Naive thymus-derived CD8-positive, alpha-beta T cell (primary cell): ENCODE results near the gene POLN. TPM values are rescaled to one million over a fixed set of nuclear protein-coding genes. Genes with fewer than 3 reads are reported as not detected.
A peak's percentile ranks its signal among the peaks of the same experiment; 100 is the strongest.

Experiments used
- ATAC-seq, 2 donors: fragments of 150-1000 bp; cut with Tn5 transposase in 1 of 2; sonication (Bioruptor Pico), chemical (Tn5 transposase) in 1 of 2; 1 replicate in 1 of 2; 2 replicates in 1 of 2; pipeline ENCODE4 v1.10.0; 2021; ENCODE audit warnings: mild to moderate bottlenecking in 2 of 2, moderate library complexity in 2 of 2
- POLR2A ChIA-PET: fragments of 350-600 bp; sonication (Branson Sonifier 250); formaldehyde crosslinking; loops from one replicate; lab custom pipeline; 2021; ENCODE audit warnings: antibody characterized with exemption; lab: Charles Lee
- DNase-seq, 10 donors: peaks; one replicate each; pipeline versions ENCODE4 v3.0.0 to v3.0.0-alpha.2; 2020 to 2022
- H3K27ac Mint-ChIP-seq, 10 donors: one replicate each; pipeline ENCODE4 v1.8.0; 2020 to 2022; ENCODE audit warnings: mild to moderate bottlenecking in 10 of 10, mixed read lengths in 10 of 10, moderate library complexity in 4 of 10, inconsistent platforms in 1 of 10
- H3K27me3 Mint-ChIP-seq, 5 donors: one replicate each; pipeline ENCODE4 v1.8.0; 2021 to 2022; ENCODE audit warnings: mixed read lengths in 5 of 5
- H3K36me3 Mint-ChIP-seq, 3 donors: one replicate each; pipeline ENCODE4 v1.8.0; 2020 to 2022; ENCODE audit warnings: mixed read lengths in 3 of 3, mild to moderate bottlenecking in 2 of 3, inconsistent platforms in 1 of 3
- H3K4me1 Mint-ChIP-seq, 4 donors: one replicate each; pipeline ENCODE4 v1.8.0; 2021 to 2022; ENCODE audit warnings: mixed read lengths in 4 of 4
- H3K4me3 Mint-ChIP-seq, 10 donors: one replicate each; pipeline ENCODE4 v1.8.0; 2020 to 2022; ENCODE audit warnings: mild to moderate bottlenecking in 10 of 10, mixed read lengths in 10 of 10, moderate library complexity in 6 of 10, inconsistent platforms in 1 of 10
- H3K9me3 Mint-ChIP-seq, 9 donors: one replicate each; pipeline ENCODE4 v1.8.0; 2020 to 2022; ENCODE audit warnings: mixed read lengths in 9 of 9, mild to moderate bottlenecking in 3 of 9, inconsistent platforms in 1 of 9, moderate library complexity in 1 of 9
- polyA plus RNA-seq, 3 donors: library from polyadenylated mRNA; unstranded; fragments of 300-500 nt; fragmentation: Illumina TruSeq; gene quantifications; one replicate each; pipeline ENCODE4 v1.2.3, GENCODE V29; 2021
- total RNA-seq, 8 experiments: library from RNA in 2 of 8; stranded (reverse) in 2 of 8; gene quantifications; one replicate each; pipeline ENCODE4 v1.2.3 and lab custom pipeline; 2021 to 2026

The POLN gene
- total and polyA plus RNA-seq, 5 experiments from 2014 or later, result 0.44 to 3.8 (median 1.7) TPM; not detected in 1

DNA sequence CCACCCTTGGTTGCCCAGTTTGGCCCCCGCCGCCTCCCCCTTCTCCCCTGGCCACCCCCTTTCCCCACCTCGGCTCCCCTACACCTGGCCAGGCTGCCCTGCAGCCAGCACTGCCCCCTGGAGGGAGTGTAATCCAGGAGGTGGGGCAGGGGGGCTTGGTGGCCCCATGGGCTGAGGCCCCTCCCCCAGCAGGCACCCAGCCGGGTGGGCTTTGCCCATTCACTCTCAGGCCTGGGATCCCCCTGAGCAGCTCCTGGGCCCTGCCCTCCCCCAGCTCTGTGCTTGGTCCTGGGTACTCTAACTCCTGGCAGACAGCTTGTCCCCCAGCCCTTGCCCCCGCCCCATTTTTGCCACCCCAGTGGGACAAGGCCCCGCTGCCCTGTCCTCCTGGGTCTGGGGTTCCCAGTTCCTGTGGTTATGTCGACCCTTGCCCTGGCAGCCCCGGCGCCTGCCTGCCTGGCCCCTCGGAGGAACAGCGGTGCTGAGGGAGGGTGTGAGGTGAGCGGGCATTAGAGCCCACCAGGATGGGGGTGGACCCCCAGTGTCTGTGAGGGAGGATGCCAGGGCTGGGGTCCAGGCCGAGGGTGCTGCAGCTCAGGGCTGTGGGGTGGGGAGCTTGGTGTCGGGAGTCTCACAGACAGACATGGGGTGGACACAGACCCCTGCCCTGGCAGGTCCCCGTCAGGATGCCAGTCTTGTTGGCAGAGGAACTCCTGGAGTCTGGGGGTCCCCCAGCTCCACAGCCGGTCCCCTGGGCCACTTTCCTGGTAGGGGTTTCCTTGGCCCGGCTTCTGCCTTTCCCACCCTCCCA lies 172.6 kb downstream of the POLN start:
- Mint-ChIP-seq H3K4me1 (peaks cover 0 to 2% (median 0%) of the 10 kb centered on the region in 4 donors), H3K27ac (no peak overlapping the region), H3K27me3 (peaks cover 0 to 2% (median 0%) of the 10 kb centered on the region in 5 donors), H3K4me3 (no peak overlapping the region), H3K36me3 (no peaks in the 10 kb centered on the region), H3K9me3 (no peaks in the 10 kb centered on the region)
- POLR2A ChIA-PET, result no interaction called here
- no peak for ATAC-seq
- no peak for DNase-seq

DNA sequence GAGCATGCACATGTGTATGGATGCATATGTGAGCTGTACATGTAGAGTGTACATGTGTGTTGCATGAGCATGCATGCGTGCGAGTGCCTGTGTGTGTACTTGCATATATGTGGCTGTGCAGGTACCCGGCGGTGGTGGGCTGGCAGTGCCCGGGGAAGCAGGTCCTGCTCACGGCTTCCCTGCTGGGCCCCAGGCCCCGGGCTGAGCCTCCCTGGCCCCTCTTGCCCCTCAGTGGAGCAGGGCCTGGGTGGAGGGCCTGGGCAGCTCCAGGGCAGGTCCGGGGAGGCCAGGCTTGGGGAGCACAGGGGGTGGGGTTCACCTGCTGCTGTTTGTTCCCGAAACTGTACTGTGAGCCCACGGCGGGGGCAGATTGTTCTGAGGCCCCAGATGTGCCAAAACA lies 173.4 kb downstream of the POLN start:
- DNase-seq (no peak), ATAC-seq (no peak)
- POLR2A ChIA-PET, result no interaction called here
- Mint-ChIP-seq H3K36me3 (no peaks in the 10 kb centered on the region), H3K9me3 (no peaks in the 10 kb centered on the region), H3K27me3 (peaks cover 0 to 2% (median 0%) of the 10 kb centered on the region in 5 donors), H3K27ac (peak overlapping the region in 1 of 10 donors; percentile 73), H3K4me3 (no peak overlapping the region), H3K4me1 (peaks cover 0 to 2% (median 0%) of the 10 kb centered on the region in 4 donors)

DNA sequence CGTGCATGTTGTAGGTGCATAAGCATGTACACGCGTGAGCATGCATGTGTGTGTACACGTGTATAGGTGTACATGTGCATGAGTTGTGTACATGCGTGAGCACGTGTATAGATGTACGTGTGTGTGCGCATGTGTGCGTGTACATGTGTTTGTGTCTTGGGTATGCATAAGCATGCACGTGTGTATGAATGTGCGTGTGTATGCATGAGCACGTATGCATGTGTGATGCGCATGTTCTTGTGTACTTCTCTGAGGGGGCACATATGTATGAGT lies 173.8 kb downstream of the POLN start:
- no peaks in the 10 kb centered on the region for H3K9me3 Mint-ChIP-seq
- H3K36me3 Mint-ChIP-seq, result no peaks in the 10 kb centered on the region
- ATAC-seq, result no peak
- peak overlapping the region in 2 of 10 donors; percentile 44 to 73 for H3K27ac Mint-ChIP-seq
- no peak overlapping the region for H3K4me3 Mint-ChIP-seq
- POLR2A ChIA-PET, result no interaction called here
- no peak for DNase-seq
- H3K27me3 Mint-ChIP-seq, result peaks cover 0 to 2% (median 0%) of the 10 kb centered on the region in 5 donors
- peaks cover 0 to 2% (median 0%) of the 10 kb centered on the region in 4 donors for H3K4me1 Mint-ChIP-seq

DNA sequence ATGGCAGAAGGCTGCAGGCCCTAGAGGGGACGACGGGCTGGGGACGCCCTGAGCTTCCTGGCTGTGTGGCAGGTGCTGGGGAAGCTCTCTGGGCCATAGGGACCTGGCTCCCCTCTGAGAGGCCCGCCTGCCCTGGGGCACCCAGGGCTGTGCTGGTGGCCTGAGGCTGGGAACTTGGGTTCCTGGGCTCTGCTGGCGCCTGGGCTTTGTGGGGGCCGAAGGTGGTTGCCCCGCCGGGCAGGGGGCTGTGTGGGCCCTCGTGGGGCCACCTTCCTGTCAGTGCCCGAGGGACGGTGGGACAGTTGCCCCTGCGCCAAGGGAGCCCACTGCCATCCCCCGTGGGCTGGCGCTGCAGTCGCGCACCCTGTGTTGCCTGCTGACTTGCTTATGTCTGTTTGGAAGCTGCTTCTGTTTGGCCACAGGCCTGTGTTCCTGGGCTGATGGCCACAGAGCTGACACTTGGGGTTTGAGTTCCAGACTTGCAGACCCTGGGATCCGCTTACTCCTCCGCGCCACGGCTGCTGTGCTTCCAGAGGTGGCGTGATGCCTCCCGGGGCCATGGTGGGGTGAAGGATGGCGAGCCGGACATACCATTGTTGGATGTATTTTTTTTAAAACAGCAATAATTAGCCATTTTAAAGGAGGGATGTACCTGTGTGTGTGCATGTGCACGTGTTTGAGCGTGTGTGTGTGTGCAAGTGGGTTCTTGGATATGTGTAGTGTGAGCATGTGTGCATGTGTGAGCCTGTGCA lies 174.3 kb downstream of the POLN start:
- Mint-ChIP-seq H3K27me3 (peaks cover 0 to 2% (median 0%) of the 10 kb centered on the region in 5 donors), H3K9me3 (no peaks in the 10 kb centered on the region), H3K27ac (peak overlapping the region in 1 of 10 donors; percentile 44), H3K4me1 (peaks cover 0 to 2% (median 0%) of the 10 kb centered on the region in 4 donors), H3K4me3 (no peak overlapping the region), H3K36me3 (no peaks in the 10 kb centered on the region)
- ATAC-seq (no peak), DNase-seq (peak in 1 of 10 donors; percentile 24)
- POLR2A ChIA-PET, result no interaction called here

DNA sequence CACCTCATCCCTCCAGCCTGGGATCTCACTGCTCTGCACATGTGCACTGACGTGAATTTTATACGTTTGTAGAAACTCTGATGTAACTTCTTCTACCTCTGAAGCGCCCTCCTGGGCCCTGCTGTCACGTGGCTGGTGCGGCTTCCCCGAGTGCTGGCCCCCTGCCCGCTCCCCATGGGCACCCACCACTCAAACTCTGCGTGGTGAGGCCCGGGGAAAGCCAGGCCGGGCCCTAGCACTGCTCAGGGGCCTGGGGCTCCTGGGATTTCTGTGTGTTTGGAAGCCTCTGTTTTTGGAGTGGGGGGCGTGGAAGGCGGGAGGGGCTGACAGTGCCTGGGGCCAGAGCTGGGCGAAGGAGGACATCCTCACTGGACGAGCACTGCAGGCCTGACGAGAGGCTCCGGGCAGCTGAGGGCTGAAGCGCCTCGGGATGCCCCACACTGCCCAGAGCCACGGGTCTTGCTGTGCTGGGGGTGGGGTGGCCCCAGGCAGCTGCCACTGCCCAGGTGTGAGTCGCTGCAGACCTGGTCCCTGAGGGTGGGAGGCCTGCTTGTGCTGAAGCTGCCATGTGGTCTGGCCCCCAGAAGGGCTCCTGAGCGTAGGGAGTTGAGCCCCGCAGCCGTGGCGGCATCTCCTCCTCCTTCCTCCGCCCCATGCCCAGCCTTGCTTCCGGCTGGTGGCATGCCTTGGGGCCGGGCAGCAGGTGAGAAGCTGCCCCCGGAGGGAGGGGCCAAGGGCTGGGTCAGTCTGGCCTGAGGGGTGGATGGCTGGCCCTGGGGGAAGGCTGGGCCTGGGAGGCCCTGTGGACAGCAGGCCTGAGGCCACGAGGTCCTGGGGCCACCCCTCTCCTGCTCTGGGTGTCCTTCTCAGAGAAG lies 175.1 kb downstream of the POLN start:
- no peak overlapping the region for H3K27ac Mint-ChIP-seq
- H3K36me3 Mint-ChIP-seq, result no peaks in the 10 kb centered on the region
- peaks cover 0 to 4% (median 0%) of the 10 kb centered on the region in 4 donors for H3K4me1 Mint-ChIP-seq
- ATAC-seq (no peak), DNase-seq (peak in 1 of 10 donors; percentile 38)
- peaks cover 0 to 4% (median 2%) of the 10 kb centered on the region in 5 donors for H3K27me3 Mint-ChIP-seq
- H3K9me3 Mint-ChIP-seq, result no peaks in the 10 kb centered on the region
- POLR2A ChIA-PET, result no interaction called here
- no peak overlapping the region for H3K4me3 Mint-ChIP-seq

DNA sequence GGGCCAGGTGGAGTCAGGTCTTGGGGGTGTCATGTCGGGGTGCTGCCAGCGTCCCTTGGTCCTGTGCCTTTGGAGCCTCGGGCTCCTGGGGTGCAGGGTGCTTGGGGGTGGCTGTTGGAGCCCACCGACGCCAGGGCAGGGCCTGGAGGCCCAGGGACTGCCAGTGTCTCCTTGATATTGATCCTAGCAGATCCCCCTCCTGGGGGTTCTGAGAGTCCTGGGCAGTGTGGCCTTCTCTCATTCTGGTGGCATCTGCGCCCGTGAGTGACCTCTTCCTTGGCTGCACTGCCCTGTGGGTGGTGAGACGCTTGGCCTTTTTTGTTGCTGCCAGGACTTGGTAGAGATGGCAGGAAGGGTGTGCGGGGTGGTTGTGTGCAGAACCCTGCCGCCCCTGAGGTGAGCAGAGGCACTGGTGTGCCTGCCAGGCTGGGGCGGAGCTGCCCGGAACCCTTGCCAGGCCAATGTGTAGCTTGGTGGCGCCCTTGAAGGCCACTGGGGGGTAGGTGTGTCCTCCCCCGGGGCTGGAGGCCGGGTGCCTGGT lies 175.8 kb downstream of the POLN start:
- POLR2A ChIA-PET, result no interaction called here
- DNase-seq, result peak in 1 of 10 donors; percentile 57

DNA sequence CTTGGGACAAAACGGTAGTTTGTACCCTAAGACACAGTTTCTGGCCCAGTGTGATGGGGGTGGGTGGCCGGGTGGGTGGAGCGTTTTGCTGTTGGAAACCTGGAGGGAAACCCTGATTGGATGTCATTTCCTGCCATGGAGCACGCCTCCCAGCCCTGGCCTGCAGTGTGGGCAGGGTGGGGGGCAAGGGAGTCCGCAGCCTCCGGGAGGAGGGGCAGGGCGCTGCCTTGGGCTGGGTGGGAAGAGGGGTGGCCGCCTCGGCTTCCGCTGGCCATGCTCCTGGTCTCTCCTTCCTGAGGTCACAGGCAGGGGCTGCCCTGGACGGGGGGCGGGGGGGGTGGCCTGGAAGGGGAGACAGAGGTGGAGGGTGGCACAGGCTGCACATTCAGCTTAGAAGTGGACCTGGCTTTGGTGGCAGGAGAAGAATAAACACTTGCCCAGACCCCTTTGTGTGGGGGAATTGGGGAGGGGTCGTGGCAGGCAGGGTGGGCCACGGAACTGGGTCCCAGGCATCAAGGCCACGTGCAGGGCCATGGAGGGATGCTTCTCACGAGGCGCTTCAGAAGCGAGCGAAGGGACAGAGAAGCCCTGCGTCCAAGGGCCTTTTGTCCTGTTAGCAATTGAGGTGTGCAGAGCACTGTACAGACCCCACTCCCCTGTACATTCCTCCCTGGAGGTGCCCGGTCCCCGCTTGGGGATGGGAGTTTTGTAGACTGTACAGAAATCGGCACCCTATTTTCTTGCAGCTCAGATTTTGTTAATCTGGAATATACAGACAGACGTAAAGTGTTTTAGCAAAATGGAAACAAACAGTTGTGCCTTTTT lies 176.6 kb downstream of the POLN start:
- no peak for ATAC-seq
- POLR2A ChIA-PET, result no interaction called here
- Mint-ChIP-seq H3K27me3 (peaks cover 0 to 8% (median 1%) of the 10 kb centered on the region in 5 donors), H3K27ac (peak overlapping the region in 1 of 10 donors; percentile 11), H3K4me1 (peaks cover 0 to 4% (median 0%) of the 10 kb centered on the region in 4 donors), H3K36me3 (no peaks in the 10 kb centered on the region), H3K9me3 (no peaks in the 10 kb centered on the region), H3K4me3 (no peak overlapping the region)
- DNase-seq, result peak in 1 of 10 donors; percentile 50

More for the DNA sequence above, 175.8 kb downstream of the POLN start:
- Mint-ChIP-seq H3K36me3 (no peaks in the 10 kb centered on the region), H3K9me3 (no peaks in the 10 kb centered on the region), H3K4me1 (peaks cover 0 to 4% (median 0%) of the 10 kb centered on the region in 4 donors), H3K27ac (no peak overlapping the region), H3K4me3 (no peak overlapping the region), H3K27me3 (peaks cover 0 to 8% (median 3%) of the 10 kb centered on the region in 5 donors)
- ATAC-seq, result no peak

DNA sequence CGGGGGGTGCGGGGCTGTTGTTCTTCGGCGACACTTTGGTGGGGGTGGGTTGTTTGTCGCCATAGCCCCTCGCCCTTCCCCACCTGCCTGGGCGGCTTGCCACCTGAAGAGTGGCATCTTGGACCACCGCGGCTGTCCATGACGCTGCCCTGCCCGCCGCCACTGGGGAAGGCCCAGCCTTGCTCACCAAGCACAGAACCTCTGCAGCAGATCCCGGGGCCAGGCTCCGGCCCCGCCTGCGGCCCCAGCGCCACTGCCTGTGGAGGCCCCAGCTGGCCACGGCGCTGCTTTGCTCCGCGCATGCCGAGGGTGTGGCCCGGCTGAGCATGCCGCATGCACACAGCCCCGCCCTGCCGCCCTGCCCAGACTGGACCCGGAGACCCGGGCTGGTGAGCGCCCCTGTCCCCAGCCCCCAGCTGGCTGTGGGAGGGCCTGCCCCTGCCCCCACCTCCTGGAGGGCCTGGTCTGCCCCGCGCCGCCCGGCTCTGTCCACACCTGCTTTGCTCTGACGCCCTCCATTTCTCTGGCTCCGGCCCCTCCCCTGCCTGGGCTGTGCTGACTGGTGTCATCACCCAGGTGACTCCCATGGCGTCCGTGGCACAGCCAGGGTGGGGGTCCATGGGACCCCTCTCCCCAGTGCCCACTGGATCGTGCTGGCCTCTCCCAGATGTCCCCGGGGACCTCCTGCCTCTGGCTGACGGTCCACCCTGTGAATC lies 177.5 kb downstream of the POLN start:
- ATAC-seq (no peak), DNase-seq (peak in 1 of 10 donors; percentile 55)
- POLR2A ChIA-PET, result no interaction called here
- no peaks in the 10 kb centered on the region for H3K9me3 Mint-ChIP-seq
- H3K4me1 Mint-ChIP-seq, result peaks cover 0 to 4% (median 0%) of the 10 kb centered on the region in 4 donors
- no peak overlapping the region for H3K27ac Mint-ChIP-seq
- H3K27me3 Mint-ChIP-seq, result peaks cover 0 to 8% (median 1%) of the 10 kb centered on the region in 5 donors
- no peaks in the 10 kb centered on the region for H3K36me3 Mint-ChIP-seq
- H3K4me3 Mint-ChIP-seq, result no peak overlapping the region

DNA sequence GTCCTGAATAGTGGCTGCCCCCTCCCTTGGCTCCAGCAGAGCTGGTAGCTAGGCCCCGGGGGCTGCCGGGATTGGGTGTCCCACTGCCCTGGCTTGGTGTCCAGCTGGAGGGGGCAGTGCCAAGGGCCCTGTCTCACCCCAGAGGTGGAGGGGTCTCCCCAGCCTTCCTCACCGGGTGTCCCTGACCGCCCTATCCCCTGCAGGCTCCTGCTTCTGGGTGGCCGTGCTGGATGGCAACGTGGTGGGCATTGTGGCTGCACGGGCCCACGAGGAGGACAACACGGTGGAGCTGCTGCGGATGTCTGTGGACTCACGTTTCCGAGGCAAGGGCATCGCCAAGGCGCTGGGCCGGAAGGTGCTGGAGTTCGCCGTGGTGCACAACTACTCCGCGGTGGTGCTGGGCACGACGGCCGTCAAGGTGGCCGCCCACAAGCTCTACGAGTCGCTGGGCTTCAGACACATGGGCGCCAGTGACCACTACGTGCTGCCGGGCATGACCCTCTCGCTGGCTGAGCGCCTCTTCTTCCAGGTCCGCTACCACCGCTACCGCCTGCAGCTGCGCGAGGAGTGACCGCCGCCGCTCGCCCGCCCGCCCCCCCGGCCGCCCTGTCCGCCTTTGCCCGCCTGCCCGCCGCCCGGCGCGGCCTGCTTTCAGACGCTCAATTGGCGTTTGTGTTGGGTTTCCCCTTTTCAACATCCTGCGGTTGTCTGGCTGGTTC lies 178.2 kb downstream of the POLN start:
- H3K4me3 Mint-ChIP-seq, result no peak overlapping the region
- no peak for ATAC-seq
- H3K9me3 Mint-ChIP-seq, result no peaks in the 10 kb centered on the region
- H3K27me3 Mint-ChIP-seq, result peaks cover 0 to 8% (median 1%) of the 10 kb centered on the region in 5 donors
- no peaks in the 10 kb centered on the region for H3K36me3 Mint-ChIP-seq
- H3K27ac Mint-ChIP-seq, result no peak overlapping the region
- peak in 1 of 10 donors; percentile 60 for DNase-seq
- peaks cover 0 to 4% (median 0%) of the 10 kb centered on the region in 4 donors for H3K4me1 Mint-ChIP-seq
- POLR2A ChIA-PET, result no interaction called here

DNA sequence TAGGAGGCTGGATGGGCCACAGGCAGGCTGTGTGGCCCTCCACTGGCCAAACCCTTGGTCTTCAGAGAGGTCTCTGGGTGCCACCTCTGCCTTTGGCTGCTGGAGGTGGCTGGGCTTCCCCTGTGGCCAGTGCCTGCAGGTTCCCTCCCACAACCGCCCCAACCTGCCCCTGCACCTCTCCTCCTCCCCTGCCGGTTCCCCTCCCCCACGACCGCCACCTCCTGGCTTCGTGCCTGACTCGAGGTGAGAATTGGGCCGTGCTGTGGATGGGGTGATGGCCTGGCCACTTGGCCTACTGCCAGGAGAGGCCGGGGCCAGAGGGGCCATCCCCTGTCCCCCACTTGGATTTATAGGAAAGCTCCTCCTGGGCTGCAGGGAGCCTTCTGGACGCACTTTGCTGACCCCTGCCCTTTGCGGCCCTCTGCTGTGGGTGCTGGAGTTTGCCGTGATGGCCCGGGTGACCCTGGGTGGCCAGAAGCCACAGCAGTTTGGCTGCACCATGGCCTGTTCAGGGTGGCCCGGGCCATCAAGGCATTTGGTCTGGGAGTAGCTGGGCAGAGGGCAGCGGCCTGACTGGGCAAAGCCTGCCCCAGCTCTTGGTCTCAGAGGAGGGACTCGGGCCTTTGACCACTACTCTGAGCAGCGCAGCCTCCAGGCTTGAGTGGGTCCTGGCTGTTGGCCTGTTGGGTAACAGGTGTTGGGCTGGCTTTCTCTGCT lies 179.0 kb downstream of the POLN start:
- Mint-ChIP-seq H3K36me3 (no peaks in the 10 kb centered on the region), H3K9me3 (no peaks in the 10 kb centered on the region), H3K27me3 (peaks cover 0 to 9% (median 1%) of the 10 kb centered on the region in 5 donors), H3K4me3 (peak overlapping the region in 1 of 10 donors; percentile 14), H3K4me1 (peaks cover 0 to 4% (median 0%) of the 10 kb centered on the region in 4 donors), H3K27ac (no peak overlapping the region)
- peak in 1 of 10 donors; percentile 38 for DNase-seq
- POLR2A ChIA-PET, result no interaction called here
- no peak for ATAC-seq
